Epidermal melanocyte (primary cell): ENCODE measurements around the gene PDS5A.
"Not testable (repeated sequence)": the region's sequence is repeated elsewhere in the genome, so short reads cannot be mapped to it uniquely, and the experiment has no call there.

ENCODE experiments used
- DNase-seq: peaks from one replicate; pipeline ENCODE4 v3.0.0; 2011; ENCODE audit warnings: low spot score; ENCODE audit not compliant: insufficient read length

The PDS5A gene

DNA sequence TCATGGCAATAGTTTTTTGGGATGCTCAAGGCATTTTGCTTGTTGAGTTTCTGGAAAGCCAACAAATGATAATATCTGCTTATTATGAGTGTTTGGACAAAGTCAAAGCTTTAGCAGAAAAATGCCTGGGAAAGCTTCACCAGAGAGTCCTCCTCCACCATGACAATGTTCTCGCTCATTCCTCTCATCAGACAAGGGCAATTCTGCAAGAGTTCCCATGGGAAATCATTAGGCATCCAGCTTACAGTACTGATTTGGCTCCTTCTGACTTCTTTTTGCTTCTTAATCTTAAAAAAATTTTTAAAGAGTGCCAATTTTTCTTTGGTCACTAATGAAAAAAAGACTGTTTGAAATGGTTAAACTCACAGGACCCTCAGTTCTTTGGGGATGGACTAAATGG is 143.4 kb downstream of the PDS5A start:
- no peak for DNase-seq

GRCh38 chr4:39825741-39826231 is 151.9 kb downstream of the PDS5A start:
- DNase-seq, result no peak

- DNase-seq, result no peak
Observed at GRCh38 chr4:39825090-39825489, 152.6 kb downstream of the PDS5A start.

DNA sequence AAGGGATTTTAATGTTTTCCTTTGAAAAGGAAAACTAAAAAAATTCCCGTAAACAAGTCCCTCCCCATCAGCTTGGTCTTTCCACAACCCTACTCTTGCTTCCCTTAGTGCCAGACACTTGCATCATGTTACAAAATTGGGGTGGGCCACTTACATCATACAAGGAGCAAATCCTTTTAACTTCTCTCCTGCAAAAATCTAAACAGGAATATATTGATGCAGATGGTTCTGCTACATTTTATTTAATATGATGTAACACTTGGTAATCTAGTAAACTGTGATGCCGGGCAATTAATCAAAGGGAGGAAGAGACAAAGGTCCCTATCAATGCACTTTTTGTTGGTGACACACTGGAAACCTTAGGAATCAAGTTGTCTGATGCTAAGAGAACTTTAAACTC is 154.5 kb downstream of the PDS5A start:
- no peak for DNase-seq

GRCh38 chr4:39822662-39823061 is 155.0 kb downstream of the PDS5A start:
- no peak for DNase-seq

DNA sequence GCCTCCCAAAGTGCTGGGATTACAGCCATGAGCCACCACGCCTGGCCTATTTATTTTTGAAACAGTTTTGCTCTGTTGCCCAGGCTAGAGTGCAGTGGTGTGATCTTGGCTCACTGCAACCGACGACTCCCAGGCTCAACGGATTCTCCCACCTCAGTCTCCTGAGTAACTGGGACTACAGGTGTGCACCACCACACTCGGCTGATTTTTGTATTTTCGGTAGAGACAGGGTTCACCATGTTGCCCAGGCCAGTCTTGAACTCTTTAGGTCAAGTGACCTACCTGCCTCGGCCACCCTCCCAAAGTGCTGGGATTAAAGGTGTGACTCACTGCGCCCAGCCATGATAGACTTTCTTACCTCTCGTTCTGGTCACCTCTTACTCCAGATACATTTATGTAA is 155.8 kb downstream of the PDS5A start:
- DNase-seq, result no peak

GRCh38 chr4:39820186-39820585 is 157.5 kb downstream of the PDS5A start:
- DNase-seq, result no peak

GRCh38 chr4:39818646-39819045 is 159.1 kb downstream of the PDS5A start:
- DNase-seq, result no peak

DNA sequence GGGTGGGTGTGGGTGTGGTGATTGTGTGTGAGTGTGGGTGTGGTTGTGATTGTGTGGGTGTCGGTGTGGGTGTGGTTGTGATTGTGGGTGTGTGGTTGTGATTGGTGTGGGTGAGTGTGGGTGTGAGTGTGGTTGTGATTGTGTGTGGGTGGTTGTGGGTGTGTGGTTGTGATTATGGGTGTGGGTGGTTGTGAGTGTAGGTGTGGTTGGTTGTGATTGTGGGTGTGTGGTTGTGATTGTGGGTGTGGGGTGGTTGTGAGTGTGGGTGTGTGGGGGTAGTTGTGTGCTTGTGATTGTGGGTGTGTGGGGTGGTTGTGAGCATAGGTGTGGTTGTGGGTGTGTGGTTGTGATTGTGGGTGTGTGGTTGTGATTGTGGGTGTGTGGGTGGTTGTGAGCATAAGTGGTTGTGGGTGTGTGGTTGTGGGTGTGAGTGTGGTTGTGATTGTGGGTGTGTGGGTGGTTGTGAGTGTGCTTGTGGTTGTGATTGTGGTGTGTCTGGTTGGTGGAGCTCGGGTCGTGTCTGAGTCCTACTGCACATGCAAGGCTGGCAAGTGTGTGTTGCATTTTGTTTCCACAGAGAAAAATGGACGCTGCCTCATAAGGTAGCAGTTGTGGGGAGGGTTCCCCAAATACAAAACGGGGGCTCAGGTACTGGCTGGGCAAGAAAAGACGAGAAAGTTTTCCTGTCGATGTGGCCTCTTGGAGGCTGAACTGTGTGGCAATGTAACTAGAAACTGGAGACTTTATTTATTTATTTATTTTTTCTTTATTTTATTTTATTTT is 163.1 kb downstream of the PDS5A start:
- DNase-seq, result no peak

DNA sequence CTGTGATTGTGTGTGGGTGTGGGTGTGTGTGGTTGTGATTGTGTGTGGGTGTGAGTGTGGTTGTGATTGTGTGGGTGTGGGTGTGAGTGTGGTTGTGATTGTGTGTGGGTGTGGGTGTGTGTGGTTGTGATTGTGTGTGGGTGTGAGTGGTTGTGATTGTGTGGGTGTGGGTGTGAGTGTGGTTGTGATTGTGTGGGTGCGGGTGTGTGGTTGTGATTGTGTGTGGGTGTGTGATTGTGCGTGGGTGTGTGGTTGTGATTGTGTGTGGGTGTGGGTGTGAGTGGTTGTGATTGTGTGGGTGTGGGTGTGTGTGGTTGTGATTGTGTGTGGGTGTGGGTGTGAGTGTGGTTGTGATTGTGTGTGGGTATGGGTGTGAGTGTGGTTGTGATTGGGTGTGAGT is 163.9 kb downstream of the PDS5A start:
- not testable (repeated sequence) for DNase-seq

- DNase-seq, result not testable (repeated sequence)
Observed at GRCh38 chr4:39813033-39813432, 164.7 kb downstream of the PDS5A start.

- no peak for DNase-seq
Observed at GRCh38 chr4:39812500-39812899, 165.2 kb downstream of the PDS5A start.

DNA sequence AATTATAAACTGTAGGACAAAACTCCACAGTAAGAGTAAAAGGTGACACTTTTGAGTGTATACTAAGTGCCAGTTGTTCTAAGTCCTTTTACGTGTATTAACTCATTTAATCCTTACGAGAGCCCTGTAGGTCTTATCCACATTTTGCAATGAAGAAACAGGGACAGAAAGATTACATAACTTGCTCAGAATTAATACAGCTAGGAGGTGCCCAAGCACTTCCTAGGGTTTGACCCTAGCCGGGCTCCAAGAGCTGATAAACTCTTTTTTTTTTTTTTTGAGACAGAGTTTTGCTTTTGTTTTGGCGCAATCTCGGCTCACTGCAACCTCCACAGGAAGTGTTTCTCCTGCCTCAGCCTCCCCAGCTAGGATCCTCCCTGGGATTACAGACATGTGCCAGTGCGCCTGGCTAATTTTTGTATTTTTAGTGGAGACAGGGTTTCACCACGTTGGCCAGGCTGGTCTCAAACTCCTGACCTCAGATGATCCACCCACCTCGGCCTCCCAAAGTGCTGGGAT is 169.4 kb downstream of the PDS5A start:
- no peak for DNase-seq

DNA sequence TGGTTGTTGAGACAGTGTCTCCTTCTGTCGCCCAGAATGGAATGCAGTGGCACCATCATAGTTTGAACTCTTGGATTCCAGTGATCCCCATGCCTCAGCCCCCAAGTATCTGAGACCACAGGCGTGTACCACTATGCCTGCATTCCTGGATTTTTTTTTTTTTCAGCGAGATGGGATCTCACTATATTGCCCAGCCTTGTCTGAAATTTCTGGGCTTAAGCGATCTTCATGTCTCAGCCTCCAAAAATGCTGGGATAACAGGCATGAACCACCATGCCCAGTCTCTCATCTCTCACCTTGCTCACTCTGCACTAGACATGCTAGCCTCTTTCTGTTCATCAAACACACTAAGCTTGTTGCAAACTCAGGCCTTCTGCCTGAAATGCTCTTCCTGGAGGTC is 175.7 kb downstream of the PDS5A start:
- no peak for DNase-seq

DNA sequence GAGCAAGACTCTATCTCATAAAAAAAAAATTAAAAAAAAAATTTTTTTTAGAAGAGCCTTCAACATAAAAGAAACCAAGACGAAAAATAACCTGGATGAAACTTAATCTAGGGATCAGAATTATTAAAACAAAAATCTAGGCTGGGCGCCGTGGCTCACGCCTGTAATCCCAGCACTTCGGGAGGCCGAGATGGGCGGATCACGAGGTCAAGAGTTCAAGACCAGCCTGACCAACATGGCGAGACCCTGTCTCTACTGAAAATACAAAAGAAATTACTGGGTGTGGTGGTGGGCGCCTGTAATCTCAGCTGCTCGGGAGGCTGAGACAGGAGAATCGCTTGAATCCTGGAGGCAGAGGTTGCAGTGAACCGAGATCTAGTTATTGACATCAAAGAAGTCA is 184.7 kb downstream of the PDS5A start:
- not testable (repeated sequence) for DNase-seq

DNA sequence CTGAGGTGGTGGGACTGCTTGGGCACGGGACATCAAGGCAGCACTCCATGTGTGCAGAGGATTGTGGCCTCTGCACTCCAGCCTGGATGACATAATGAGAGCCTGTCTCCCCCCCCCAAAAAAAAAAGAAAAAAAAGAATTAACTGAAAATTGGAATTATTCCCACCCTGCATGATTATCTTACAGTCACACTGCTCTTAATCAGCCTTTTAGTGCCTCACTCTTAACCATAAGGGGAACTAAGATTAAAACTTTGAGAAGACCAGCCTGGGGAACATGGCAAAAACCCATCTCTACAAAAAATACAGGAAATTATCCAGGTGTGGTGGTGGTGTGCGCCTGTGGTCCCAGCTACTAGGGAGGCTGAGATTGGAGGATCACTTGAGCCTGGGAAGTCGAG is 185.2 kb downstream of the PDS5A start:
- no peak for DNase-seq

GRCh38 chr4:39792128-39792527 is 185.6 kb downstream of the PDS5A start:
- no peak for DNase-seq

DNA sequence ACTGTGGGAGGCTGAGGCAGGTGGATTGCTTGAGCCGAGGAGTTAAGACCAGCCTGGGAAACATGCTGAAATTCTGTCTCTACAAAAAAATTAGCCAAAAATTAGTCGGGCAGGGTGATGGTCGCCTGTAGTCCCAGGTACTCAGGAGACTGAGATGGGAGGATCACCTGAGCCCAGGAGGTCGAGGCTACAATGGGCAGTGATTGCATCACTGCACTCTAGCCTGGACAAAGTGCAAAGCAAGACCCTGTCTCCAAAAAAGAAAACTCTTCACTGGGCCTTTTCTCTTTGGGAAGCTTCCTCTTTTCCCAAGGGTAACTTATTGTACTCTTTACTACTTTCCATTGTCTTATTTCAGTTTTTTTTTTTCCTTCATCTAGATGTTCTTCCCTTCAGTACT is 190.9 kb downstream of the PDS5A start:
- DNase-seq, result no peak

DNA sequence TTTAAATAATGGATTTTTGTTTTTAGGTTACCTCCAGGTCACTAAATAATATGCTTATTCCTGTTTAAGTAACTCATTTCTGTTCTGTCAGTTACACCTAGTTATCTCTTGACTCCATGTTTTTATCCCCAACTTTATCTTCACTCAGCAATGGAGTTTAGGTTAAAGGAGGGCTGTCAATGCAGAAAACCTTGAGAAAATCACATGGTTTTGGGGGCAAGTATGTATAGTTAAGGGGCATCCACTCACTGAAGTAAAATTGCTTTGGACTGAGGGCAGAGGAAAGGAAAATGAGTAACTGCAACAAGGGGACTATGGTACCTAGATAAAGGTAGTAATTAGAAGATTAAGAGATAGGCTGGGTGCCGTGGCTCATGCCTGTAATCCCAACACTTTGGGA is 192.6 kb downstream of the PDS5A start:
- DNase-seq, result no peak

DNA sequence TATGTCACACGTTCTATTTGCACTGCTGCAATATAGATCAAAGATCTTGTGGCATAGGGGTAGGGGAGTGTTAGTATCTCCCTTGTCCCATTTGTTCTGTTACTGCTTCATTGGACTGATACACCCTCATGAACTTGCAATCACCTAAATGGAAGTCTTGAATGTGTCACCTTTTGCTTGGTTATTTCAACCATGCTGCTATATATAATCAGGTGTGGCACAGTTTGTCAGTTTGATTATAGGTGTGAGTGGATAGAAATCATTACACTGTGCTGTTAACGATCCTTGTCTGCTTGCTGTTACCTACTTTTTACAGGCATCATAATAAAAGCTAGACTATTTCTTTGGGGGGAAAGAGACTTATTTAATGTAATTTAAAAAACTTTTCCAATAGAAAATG is 195.7 kb downstream of the PDS5A start:
- DNase-seq, result not testable (repeated sequence)
